ENCODE data around the gene CLBA1. TPM values are rescaled to one million over a fixed set of nuclear protein-coding genes. Genes with fewer than 3 reads are reported as not detected.

CLBA1 gene
- polyA plus RNA-seq, 2 of the 4 experiments (the other 2 are of a cell fraction): 11.5 to 12.0 TPM

- no peak overlapping the region for H3K27ac ChIP-seq
- 67% methylated on average over 1 of the region's 1 CpG for WGBS (ENCODE audit: missing lambda C conversion rate)
- no peak overlapping the region for H3K4me3 ChIP-seq
- H3K9me3 ChIP-seq: no peaks in the 10 kb centered on the region
- ATAC-seq: no peak
- TF ChIP-seq PHF8 (IDR thresholded peaks at IDR 0.05; ENCODE audit: borderline replicate concordance, low read depth) (no peak), ELK1 (IDR thresholded peaks at IDR 0.05; ENCODE audit: low read depth, low read length) (no peak), CEBPB (IDR thresholded peaks at IDR 0.05) (no peak), E2F6 (IDR thresholded peaks at IDR 0.05; ENCODE audit: borderline replicate concordance, low read depth) (no peak), NPAS2 (CRISPR knock-in tag; IDR thresholded peaks at IDR 0.05; ENCODE audit: borderline replicate concordance) (no peak), HDAC2 (IDR thresholded peaks at IDR 0.05) (no peak), HOXA7 (CRISPR knock-in tag; IDR thresholded peaks at IDR 0.05) (no peak), BCL3 (IDR thresholded peaks at IDR 0.05) (no peak), EHF (CRISPR knock-in tag; IDR thresholded peaks at IDR 0.05) (no peak), MYC (IDR thresholded peaks at IDR 0.05; ENCODE audit: borderline replicate concordance, low read length) (no peak)
- CTCF ChIA-PET: interaction anchor here (1.2 to 8.8 kb wide), 5 partner anchors 11 to 107 kb away, joined by 4 to 86 read pairs (median 5); partner anchors contain the start of gene PLD4
- POLR2A ChIA-PET: no interaction called here
- no peak for FAIRE-seq
- 0 out of 3 replicates have a peak, but pooled peaks cover 1% of the 10 kb centered on the region for H3K4me1 ChIP-seq
- DNase-seq (ENCODE audit: low read depth in 1 of 2, low spot score in 1 of 2): no peak
- no peak overlapping the region for H3K4me2 ChIP-seq
Measured at GRCh38 chr14:104938960-104939359, 46.6 kb upstream of the CLBA1 start.

GRCh38 chr14:104939666-104940410 is 45.8 kb upstream of the CLBA1 start:
- Histone ChIP-seq H3K4me3 (no peak overlapping the region), H3K4me2 (no peak overlapping the region), H3K9me3 (no peaks in the 10 kb centered on the region), H3K27ac (no peak overlapping the region), H3K4me1 (no peaks in the 10 kb centered on the region)
- 91% methylated on average over 11 of the region's 11 CpGs for WGBS (ENCODE audit: missing lambda C conversion rate)
- FAIRE-seq: no peak
- DNase-seq (ENCODE audit: low read depth in 1 of 2, low spot score in 1 of 2): no peak
- ATAC-seq: no peak
- ChIA-PET CTCF (interaction anchor here (1.0 to 8.8 kb wide), 6 partner anchors 10 to 106 kb away, joined by 3 to 50 read pairs (median 4); partner anchors contain the start of gene PLD4), POLR2A (no interaction called here)
- no peak for TF ChIP-seq CHD2 (IDR thresholded peaks at IDR 0.05; ENCODE audit: low read length, partially characterized antibody)
- TF ChIP-seq RAD21 (conservative IDR thresholded peaks at IDR 0.05 in 1 of 2, IDR thresholded peaks at IDR 0.05 in 1 of 2): no peak
- no peak for TF ChIP-seq HEYL (CRISPR knock-in tag; IDR thresholded peaks at IDR 0.05)
- no peak for TF ChIP-seq JUN (IDR thresholded peaks at IDR 0.05)
- TF ChIP-seq CBX8 (IDR thresholded peaks at IDR 0.05): no peak
- TF ChIP-seq TFCP2L1 (CRISPR knock-in tag; IDR thresholded peaks at IDR 0.05): no peak
- TF ChIP-seq PHF8 (IDR thresholded peaks at IDR 0.05; ENCODE audit: borderline replicate concordance, low read depth): no peak
- TF ChIP-seq MAFK (IDR thresholded peaks at IDR 0.05; ENCODE audit: partially characterized antibody): no peak
- no peak for TF ChIP-seq CHD4 (IDR thresholded peaks at IDR 0.05; ENCODE audit: borderline replicate concordance)
- no peak for TF ChIP-seq EHMT2 (IDR thresholded peaks at IDR 0.05; ENCODE audit: low read depth)
- no peak for TF ChIP-seq CBX2 (IDR thresholded peaks at IDR 0.05; ENCODE audit: borderline replicate concordance, low read depth)
- TF ChIP-seq TP53 (CRISPR knock-in tag; IDR thresholded peaks at IDR 0.05): no peak
- TF ChIP-seq HMGXB4 (CRISPR knock-in tag; IDR thresholded peaks at IDR 0.05; ENCODE audit: borderline replicate concordance): no peak
- TF ChIP-seq HDAC2 (IDR thresholded peaks at IDR 0.05): no peak
- TF ChIP-seq CTCF (IDR thresholded peaks at IDR 0.05): no peak
